IPS-18c (cell line): ENCODE data around the gene FOXI1.

ENCODE experiments used
- H3K4me3 ChIP-seq: 2 replicates; pipeline ENCODE4 v1.7.0; 2013; ENCODE audit warnings: low read depth, mild to moderate bottlenecking, low read length, moderate library complexity; ENCODE audit not compliant: insufficient read depth
- H3K9me3 ChIP-seq: one replicate; pipeline ENCODE4 v1.6.1; 2013; ENCODE audit warnings: mild to moderate bottlenecking, low read length, moderate library complexity; ENCODE audit not compliant: control insufficient read depth, insufficient read depth

Gene FOXI1

GRCh38 chr5:170105642-170106611 lies at the start of gene FOXI1:
TSS of gene FOXI1 (plus strand) at chr5:170105897. CDS start at chr5:170105958, 61 bp downstream.
- Histone ChIP-seq H3K4me3 (no peak within 1 kb of the TSS), H3K9me3 (no peaks in the 10 kb centered on the region)

- H3K4me3 ChIP-seq, result no peak overlapping the region
- H3K9me3 ChIP-seq, result no peaks in the 10 kb centered on the region
These were observed 49.0 kb upstream of the FOXI1 start for GRCh38 chr5:170056561-170057267.

GRCh38 chr5:170057311-170057710 lies 48.4 kb upstream of the FOXI1 start:
- no peak overlapping the region for H3K4me3 ChIP-seq
- H3K9me3 ChIP-seq, result no peaks in the 10 kb centered on the region

GRCh38 chr5:170059221-170059620 lies 46.5 kb upstream of the FOXI1 start:
- no peak overlapping the region for H3K4me3 ChIP-seq

GRCh38 chr5:170067152-170067551 lies 38.5 kb upstream of the FOXI1 start:
- no peak overlapping the region for H3K4me3 ChIP-seq
- H3K9me3 ChIP-seq, result no peaks in the 10 kb centered on the region

More at GRCh38 chr5:170059221-170059620, 46.5 kb upstream of the FOXI1 start:
- H3K9me3 ChIP-seq, result no peaks in the 10 kb centered on the region

- Histone ChIP-seq H3K9me3 (no peaks in the 10 kb centered on the region), H3K4me3 (no peak overlapping the region)
These were observed 38.0 kb upstream of the FOXI1 start for GRCh38 chr5:170067574-170068170.

DNA sequence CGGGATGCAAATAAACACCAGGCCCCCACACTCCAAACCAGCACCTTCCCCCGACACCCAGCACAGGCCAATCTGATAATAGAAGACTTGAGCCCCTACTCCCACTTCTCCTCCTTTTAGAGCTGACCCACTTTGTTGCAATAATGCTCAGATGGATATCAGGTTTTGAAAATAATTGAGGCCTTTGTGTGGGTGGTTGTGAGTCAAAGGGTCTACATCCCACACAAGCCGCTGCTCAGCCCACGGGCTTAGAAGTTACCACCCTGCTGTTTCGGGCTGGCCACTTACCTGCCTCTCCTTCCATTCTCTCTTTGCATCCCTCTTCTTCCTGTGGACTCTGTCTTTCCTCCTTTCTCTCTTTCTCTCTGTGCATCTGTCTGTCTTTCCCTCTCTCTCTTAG lies 36.2 kb upstream of the FOXI1 start:
- H3K9me3 ChIP-seq, result no peaks in the 10 kb centered on the region
- no peak overlapping the region for H3K4me3 ChIP-seq

DNA sequence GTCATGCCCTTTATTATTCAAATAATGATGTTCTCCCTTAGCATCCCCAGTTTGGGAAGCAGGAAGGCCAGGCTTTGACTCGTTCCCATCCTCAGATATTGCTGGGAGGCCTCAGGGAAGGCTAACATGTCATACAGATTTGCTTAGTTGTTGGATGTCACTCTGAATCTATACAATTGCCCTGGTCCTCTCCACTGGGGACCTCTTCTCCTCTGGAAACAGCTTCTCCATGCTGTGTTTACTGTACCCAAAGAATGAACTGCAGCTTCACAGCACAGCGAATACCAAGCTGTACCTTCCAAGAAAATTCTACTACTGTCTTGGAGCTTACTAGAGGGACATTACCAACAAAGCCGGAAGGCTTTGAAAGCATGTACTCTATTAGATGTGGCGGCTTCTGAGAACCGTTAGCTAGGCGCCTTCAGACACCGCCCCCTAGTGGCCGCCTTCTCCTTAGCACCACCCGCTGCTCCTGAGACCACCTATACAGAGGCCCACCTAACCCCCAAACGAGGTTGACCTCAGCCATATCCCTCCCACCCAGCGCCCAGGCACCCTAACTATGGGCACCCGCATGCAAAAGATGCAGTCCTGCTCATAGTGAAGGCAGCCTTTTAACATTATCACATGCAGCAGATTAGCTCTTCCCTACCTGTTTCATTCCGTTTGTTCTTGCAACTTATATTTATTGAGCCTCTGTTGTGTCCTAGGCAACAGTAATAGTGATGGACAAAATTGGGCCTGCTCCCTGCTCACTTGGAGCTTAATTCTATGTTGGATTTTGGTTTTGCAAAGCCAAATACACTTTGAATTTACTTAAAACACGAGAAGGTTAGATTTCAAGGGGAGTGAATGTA lies 34.9 kb upstream of the FOXI1 start:
- Histone ChIP-seq H3K4me3 (no peak overlapping the region), H3K9me3 (no peaks in the 10 kb centered on the region)

GRCh38 chr5:170071748-170072147 lies 33.9 kb upstream of the FOXI1 start:
- Histone ChIP-seq H3K4me3 (no peak overlapping the region), H3K9me3 (no peaks in the 10 kb centered on the region)

GRCh38 chr5:170075696-170076095 lies 30.0 kb upstream of the FOXI1 start:
- Histone ChIP-seq H3K9me3 (no peaks in the 10 kb centered on the region), H3K4me3 (no peak overlapping the region)

DNA sequence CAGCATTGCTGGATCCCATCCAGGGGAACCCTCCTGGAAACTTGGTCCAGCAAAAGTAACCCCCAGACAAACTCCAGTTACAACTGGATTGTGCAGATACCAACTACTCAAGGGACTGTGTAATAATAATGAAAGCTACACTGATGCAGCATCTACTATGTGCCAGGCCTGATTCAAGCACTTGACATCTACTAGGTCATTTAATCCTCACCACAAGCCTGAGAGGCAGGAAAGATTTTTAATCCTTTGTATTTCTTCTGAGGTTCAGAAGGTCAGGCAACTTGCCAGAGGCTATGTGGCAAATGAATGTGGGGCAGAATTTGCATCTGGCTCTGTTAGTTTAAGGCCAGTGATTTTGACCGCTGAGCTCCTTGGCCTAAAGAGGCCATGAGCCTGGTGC lies 29.5 kb upstream of the FOXI1 start:
- H3K9me3 ChIP-seq, result no peaks in the 10 kb centered on the region
- H3K4me3 ChIP-seq, result no peak overlapping the region

DNA sequence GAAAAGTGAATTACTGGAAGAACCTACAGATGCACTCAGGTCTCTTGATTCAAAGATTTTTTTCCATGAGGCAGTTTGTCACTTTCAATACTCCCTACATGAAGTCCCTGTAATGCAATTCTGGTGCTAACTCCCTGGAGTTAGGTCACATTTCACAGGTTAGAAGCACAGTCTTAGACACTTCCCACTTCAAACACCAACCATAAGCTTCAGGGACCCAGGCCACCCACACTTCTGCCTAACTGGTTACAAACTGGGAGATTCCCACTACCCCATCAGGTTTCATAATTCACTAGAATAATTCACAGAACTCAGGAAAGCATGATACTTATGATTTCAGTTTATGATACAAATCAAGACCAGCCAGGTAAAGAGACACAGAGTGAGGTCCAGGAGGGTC lies 29.0 kb upstream of the FOXI1 start:
- H3K4me3 ChIP-seq, result no peak overlapping the region

GRCh38 chr5:170077526-170077925 lies 28.2 kb upstream of the FOXI1 start:
- no peaks in the 10 kb centered on the region for H3K9me3 ChIP-seq
- no peak overlapping the region for H3K4me3 ChIP-seq

More for the DNA sequence above, 29.0 kb upstream of the FOXI1 start:
- no peaks in the 10 kb centered on the region for H3K9me3 ChIP-seq

DNA sequence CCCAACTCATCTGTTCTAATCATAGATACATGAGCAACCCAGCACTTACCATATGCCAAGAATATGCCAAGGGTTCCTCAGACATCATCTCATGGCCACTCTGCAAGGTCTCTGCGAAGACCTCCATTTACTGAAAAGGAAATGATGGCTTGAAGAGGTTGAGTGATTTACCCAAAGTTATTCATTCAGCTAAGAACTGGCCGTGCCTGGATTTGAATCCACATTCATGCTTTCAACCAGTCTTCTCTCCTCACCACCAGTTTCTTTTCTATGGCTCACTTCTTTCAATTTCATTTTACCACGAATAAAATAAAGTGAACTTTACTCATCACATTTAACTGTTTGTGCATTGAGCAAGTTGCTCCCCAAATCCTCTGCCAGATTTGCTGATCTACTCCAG lies 27.2 kb upstream of the FOXI1 start:
- H3K4me3 ChIP-seq, result no peak overlapping the region

GRCh38 chr5:170078931-170079330 lies 26.8 kb upstream of the FOXI1 start:
- Histone ChIP-seq H3K4me3 (no peak overlapping the region), H3K9me3 (no peaks in the 10 kb centered on the region)

More for the DNA sequence above, 27.2 kb upstream of the FOXI1 start:
- H3K9me3 ChIP-seq, result no peaks in the 10 kb centered on the region

DNA sequence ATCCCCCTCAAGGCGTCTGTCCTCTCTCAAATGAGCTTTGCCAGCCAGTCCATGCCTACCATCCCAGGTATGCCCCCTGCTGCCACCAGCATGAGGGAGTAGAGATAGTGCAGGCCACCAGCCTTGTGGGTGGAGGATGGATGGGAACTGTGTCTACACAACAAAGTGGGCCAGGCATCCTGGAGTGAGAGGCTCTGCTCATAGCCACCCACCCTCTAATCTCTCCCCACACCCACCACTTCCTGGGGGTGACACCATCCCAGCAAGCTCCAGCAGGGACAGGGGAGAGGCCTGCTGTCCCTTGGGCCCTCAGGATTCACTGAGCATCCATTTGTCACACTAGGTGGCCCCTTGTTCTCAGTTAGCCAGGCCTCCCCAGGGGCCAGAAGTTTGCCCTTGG lies 25.5 kb upstream of the FOXI1 start:
- no peak overlapping the region for H3K4me3 ChIP-seq

More for the DNA sequence above, 25.5 kb upstream of the FOXI1 start:
- no peaks in the 10 kb centered on the region for H3K9me3 ChIP-seq
